Panc1 (cell line): ENCODE results near the gene RSAD2. TPM values are rescaled to one million over a fixed set of nuclear protein-coding genes. Genes with fewer than 3 reads are reported as not detected.

Source experiments
- ATAC-seq: fragments of 200-7000 bp; cut with Tn5 transposase; 2 replicates; pipeline ENCODE4 v1.9.1; 2020; ENCODE audit warnings: mild to moderate bottlenecking, moderate library complexity
- BruUV-seq: library from RNA; stranded (reverse); fragments of 400-500 nt; replicated peaks from 2 replicates; lab custom pipeline; 2021; lab: Mats Ljungman, UMichigan
- CTCF ChIA-PET: fragments of 300-600 bp; sonication (Branson Sonifier 250); formaldehyde crosslinking; loops from one replicate; lab custom pipeline; 2022; ENCODE audit warnings: antibody characterized with exemption; lab: Charles Lee
- POLR2A ChIA-PET: fragments of 300-600 bp; sonication (Branson Sonifier 250); formaldehyde crosslinking; loops from one replicate; lab custom pipeline; 2022; ENCODE audit warnings: antibody characterized with exemption; lab: Charles Lee
- DNase-seq: peaks from one replicate; pipeline ENCODE4 v3.0.0-alpha.2; 2010; ENCODE audit warnings: low read depth, low spot score
- H3K27ac ChIP-seq: 2 replicates; pipeline ENCODE4 v1.5.1; 2011; ENCODE audit warnings: mild to moderate bottlenecking, low read length, inconsistent platforms
- H3K27me3 ChIP-seq: fragments of 200-500 bp; sonication (Bioruptor generic); 2 replicates; pipeline ENCODE4 v1.6.0; 2014; ENCODE audit warnings: low read length, inconsistent platforms; ENCODE audit not compliant: control insufficient read depth, insufficient read depth
- H3K36me3 ChIP-seq: fragments of 200-500 bp; sonication (Bioruptor generic); 2 replicates; pipeline ENCODE4 v1.5.1; 2014; ENCODE audit warnings: inconsistent platforms, mild to moderate bottlenecking, low read length, moderate library complexity; ENCODE audit not compliant: control insufficient read depth, insufficient read depth
- H3K4me1 ChIP-seq: 2 replicates; pipeline ENCODE4 v1.5.1; 2011; ENCODE audit warnings: inconsistent platforms, mild to moderate bottlenecking, low read length, moderate library complexity; ENCODE audit not compliant: control insufficient read depth, insufficient read depth
- H3K4me3 ChIP-seq, 2 experiments: 2 replicates each; pipeline ENCODE4 v1.5.1; 2011 to 2012; ENCODE audit warnings: low read depth in 2 of 2, low read length in 2 of 2, mild to moderate bottlenecking in 2 of 2, inconsistent platforms in 1 of 2, moderate library complexity in 1 of 2
- H3K9me3 ChIP-seq: fragments of 200-500 bp; sonication (Bioruptor generic); 2 replicates; pipeline ENCODE4 v1.5.1; 2014; ENCODE audit warnings: low read depth, mild to moderate bottlenecking, inconsistent platforms, low read length, moderate library complexity; ENCODE audit not compliant: control insufficient read depth, insufficient read depth
- CTCF ChIP-seq: fragments of 450-650 bp; IDR thresholded peaks from 2 replicates; pipeline ENCODE4 v1.5.1; 2017; ENCODE audit warnings: mild to moderate bottlenecking
- POLR2AphosphoS5 ChIP-seq: IDR thresholded peaks from 2 replicates; pipeline ENCODE4 v1.6.1; 2012; ENCODE audit warnings: mild to moderate bottlenecking, low read depth, low read length, moderate library complexity
- REST ChIP-seq, 2 experiments: IDR thresholded peaks; 2 replicates each; pipeline ENCODE4 v1.6.1; 2011 to 2012; ENCODE audit warnings: low read depth in 2 of 2, control low read depth in 1 of 2, low read length in 1 of 2, mild to moderate bottlenecking in 1 of 2, moderate library complexity in 1 of 2; ENCODE audit not compliant: insufficient read depth in 1 of 2
- SIN3A ChIP-seq: IDR thresholded peaks from 2 replicates; pipeline ENCODE4 v1.6.1; 2012; ENCODE audit warnings: low read depth, mild to moderate bottlenecking, low read length, moderate library complexity, borderline replicate concordance; ENCODE audit not compliant: insufficient read depth
- TCF7L2 ChIP-seq: IDR thresholded peaks from 2 replicates; pipeline ENCODE4 v1.6.1; 2011; ENCODE audit warnings: mild to moderate bottlenecking, low read depth, low read length, inconsistent platforms
- in situ Hi-C: cut with HindIII; loops from 2 replicates; pipeline ENCODE4 v1.10.0; 2016; ENCODE audit warnings: low sequenced_read_pairs, low pct_unique_long_range_greater_than_20kb
- intact Hi-C: fragments of 100-400 bp; cut with micrococcal nuclease; formaldehyde crosslinking; loops from one replicate; pipeline ENCODE4 v1.10.0; 2022; ENCODE audit not compliant: unreplicated experiment
- total RNA-seq: library from RNA; stranded (reverse); gene quantifications from one replicate; pipeline ENCODE4 v1.2.1, GENCODE V29; 2021; ENCODE audit not compliant: unreplicated experiment

RSAD2 gene
- total RNA-seq, 1 experiment from 2014 or later, result 0.44 TPM

GRCh38 chr2:6846967-6847681, 30.5 kb upstream of the RSAD2 start:
- BruUV-seq, result no TSS peak
- intact Hi-C loops, result no loop called here
- in situ Hi-C loops, result no loop called here

GRCh38 chr2:6852195-6852594, 25.4 kb upstream of the RSAD2 start:
- Histone ChIP-seq H3K4me3 (no peak overlapping the region), H3K27ac (no peak overlapping the region), H3K4me1 (no peaks in the 10 kb centered on the region), H3K9me3 (no peaks in the 10 kb centered on the region), H3K36me3 (no peaks in the 10 kb centered on the region), H3K27me3 (no peaks in the 10 kb centered on the region)
- in situ Hi-C loops, result no loop called here
- ChIA-PET CTCF (no interaction called here), POLR2A (no interaction called here)
- no peak for DNase-seq
- TF ChIP-seq POLR2AphosphoS5 (no peak), CTCF (no peak), TCF7L2 (no peak), SIN3A (no peak), REST (IDR thresholded peaks at IDR 0.05; ENCODE audit: insufficient read depth in 1 of 2, low read depth in 2 of 2, low read length in 1 of 2) (no peak)
- BruUV-seq, result no TSS peak
- intact Hi-C loops, result no loop called here
- ATAC-seq, result no peak

More at GRCh38 chr2:6846967-6847681, 30.5 kb upstream of the RSAD2 start:
- Histone ChIP-seq H3K27ac (no peak overlapping the region), H3K9me3 (peaks cover 8% of the 10 kb centered on the region; the same call in 1 of the 2 replicates), H3K36me3 (no peaks in the 10 kb centered on the region), H3K4me3 (no peak overlapping the region), H3K4me1 (no peaks in the 10 kb centered on the region), H3K27me3 (no peaks in the 10 kb centered on the region)
- no peak for ATAC-seq
- POLR2A ChIA-PET, result interaction anchor here (0.6 kb wide), 1 partner anchor 264 kb away, joined by 3 read pairs; no protein-coding TSS in a partner anchor
- no peak for DNase-seq
- CTCF ChIA-PET, result no interaction called here
- no peak for TF ChIP-seq CTCF
- TF ChIP-seq SIN3A, result no peak
- TF ChIP-seq TCF7L2, result no peak
- TF ChIP-seq REST (IDR thresholded peaks at IDR 0.05; ENCODE audit: insufficient read depth in 1 of 2, low read depth in 2 of 2, low read length in 1 of 2), result no peak
- no peak for TF ChIP-seq POLR2AphosphoS5
